Effector memory CD4-positive, alpha-beta T cell (primary cell): Measurements from ENCODE around the gene ENAH.
"Not testable (repeated sequence)": the region's sequence is repeated elsewhere in the genome, so short reads cannot be mapped to it uniquely, and the experiment has no call there.

Source experiments
- DNase-seq, 3 donors: peaks; one replicate each; pipeline ENCODE4 v3.0.0-alpha.2; 2020
- H3K27ac ChIP-seq: 2 replicates; pipeline ENCODE4 v1.7.0; 2013; ENCODE audit warnings: mild to moderate bottlenecking, low read length, moderate library complexity; ENCODE audit not compliant: insufficient read depth, poor library complexity, severe bottlenecking
- H3K27me3 ChIP-seq: replicated peaks from 2 replicates; pipeline ENCODE4 v1.7.0; 2013; ENCODE audit warnings: mild to moderate bottlenecking, low read length; ENCODE audit not compliant: insufficient read depth, control insufficient read depth, poor library complexity, severe bottlenecking
- H3K36me3 ChIP-seq: 2 replicates; pipeline ENCODE4 v1.7.0; 2013; ENCODE audit warnings: mild to moderate bottlenecking, low read length, moderate library complexity; ENCODE audit not compliant: control insufficient read depth, insufficient read depth
- H3K4me1 ChIP-seq: 2 replicates; pipeline ENCODE4 v1.7.0; 2013; ENCODE audit warnings: low read length, mild to moderate bottlenecking; ENCODE audit not compliant: control insufficient read depth, insufficient read depth, poor library complexity, severe bottlenecking
- H3K4me3 ChIP-seq: 2 replicates; pipeline ENCODE4 v1.7.0; 2013; ENCODE audit warnings: low read length, low read depth, mild to moderate bottlenecking; ENCODE audit not compliant: insufficient read depth, poor library complexity, severe bottlenecking
- H3K9me3 ChIP-seq: 2 replicates; pipeline ENCODE4 v1.7.0; 2013; ENCODE audit warnings: mild to moderate bottlenecking, low read length, moderate library complexity; ENCODE audit not compliant: control insufficient read depth
- total RNA-seq, 3 donors: gene quantifications; one replicate each; lab custom pipeline; 2026; lab: John Stamatoyannopoulos, UW

The ENAH gene
- 0 to 0.58 (median 0) reads per million in 3 donors for total RNA-seq

DNA sequence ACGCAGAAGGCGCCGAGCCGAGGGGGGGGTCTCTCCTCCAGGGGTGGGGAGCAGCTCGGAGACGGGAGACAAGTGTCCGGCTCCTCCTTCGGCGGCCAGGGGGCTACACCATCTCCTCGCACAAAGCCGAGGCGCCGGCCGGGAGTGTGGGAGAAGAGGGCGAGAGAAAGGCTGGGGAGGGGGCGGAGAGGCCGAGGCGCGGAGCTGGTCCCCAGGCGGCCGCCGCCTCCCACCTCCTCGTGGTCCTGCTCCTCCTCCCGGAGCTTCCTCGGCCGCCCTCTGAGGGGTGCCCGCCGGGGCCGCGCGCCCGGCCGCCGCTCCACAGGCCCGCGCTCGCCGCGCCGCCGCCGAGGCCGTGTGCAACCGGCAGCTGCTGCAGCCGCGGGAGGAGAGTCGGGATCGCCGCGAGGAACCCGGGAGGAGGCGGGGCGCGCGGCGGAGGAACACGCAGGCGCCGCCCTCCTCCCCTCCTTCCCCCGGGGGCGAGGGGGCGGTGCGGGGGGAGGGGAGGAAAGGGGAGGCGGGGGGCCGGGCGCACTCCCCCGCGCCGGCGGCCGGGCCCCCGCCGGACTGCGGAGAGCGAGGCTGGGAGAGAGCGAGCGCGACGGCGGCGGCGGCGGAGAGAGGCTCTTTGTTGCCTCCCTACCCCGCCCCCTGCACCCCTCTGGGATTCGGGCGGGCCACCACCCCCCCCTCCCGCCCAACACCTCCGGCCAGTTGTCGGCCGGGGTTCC, at the start of gene ENAH:
Gene ENAH (minus strand): TSS at position 395 of the 734 bp plus-strand sequence. CDS start 433 bp downstream, outside the sequence.
- Histone ChIP-seq H3K4me3 (peak within 1 kb of the TSS; percentile 75), H3K27ac (no peak within 1 kb of the TSS), H3K9me3 (no peaks in the 10 kb centered on the region), H3K4me1 (peaks cover 17% of the 10 kb centered on the region), H3K27me3 (peaks cover under 1% of the 10 kb centered on the region), H3K36me3 (no peaks in the 10 kb centered on the region)
- no peak for DNase-seq

DNA sequence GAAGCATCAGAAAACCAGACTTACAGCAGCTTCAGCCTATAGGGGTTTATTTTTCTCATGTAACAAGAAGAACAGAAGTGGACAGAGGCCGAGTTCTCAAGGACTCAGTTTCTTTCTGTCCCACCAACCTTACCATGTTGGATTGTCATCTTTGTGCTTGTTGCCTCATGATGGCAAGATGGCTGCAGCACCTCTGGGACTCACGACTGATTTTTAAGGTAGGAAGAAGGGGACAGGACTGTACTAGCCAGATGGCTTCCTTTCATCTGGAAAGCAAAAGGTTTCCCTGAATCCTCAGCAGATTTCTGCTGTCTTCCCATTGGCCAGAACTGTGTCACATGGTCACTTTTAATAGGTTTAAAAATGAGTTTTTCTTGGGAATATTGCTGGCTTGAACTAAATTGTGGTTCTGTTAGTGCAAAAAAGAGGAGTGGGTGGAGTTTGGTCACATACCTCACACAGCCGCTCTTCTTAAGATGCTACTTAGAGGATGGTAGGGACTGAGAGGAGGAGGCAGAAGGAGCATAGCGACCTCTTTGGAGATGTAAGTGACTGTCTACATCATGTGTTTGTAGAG, 48.1 kb upstream of the ENAH start:
- Histone ChIP-seq H3K36me3 (no peaks in the 10 kb centered on the region), H3K4me1 (no peaks in the 10 kb centered on the region), H3K27me3 (no peaks in the 10 kb centered on the region), H3K4me3 (no peak overlapping the region), H3K9me3 (no peaks in the 10 kb centered on the region), H3K27ac (no peak overlapping the region)
- no peak for DNase-seq

- H3K4me1 ChIP-seq = no peaks in the 10 kb centered on the region
- DNase-seq = no peak
Observed at GRCh38 chr1:225700164-225700821, 47.4 kb upstream of the ENAH start.

GRCh38 chr1:225699336-225699735, 46.4 kb upstream of the ENAH start:
- Histone ChIP-seq H3K4me1 (no peaks in the 10 kb centered on the region), H3K36me3 (no peaks in the 10 kb centered on the region), H3K9me3 (no peaks in the 10 kb centered on the region), H3K27me3 (no peaks in the 10 kb centered on the region), H3K4me3 (no peak overlapping the region), H3K27ac (no peak overlapping the region)
- no peak for DNase-seq

More at GRCh38 chr1:225700164-225700821, 47.4 kb upstream of the ENAH start:
- Histone ChIP-seq H3K4me3 (no peak overlapping the region), H3K36me3 (no peaks in the 10 kb centered on the region), H3K27me3 (no peaks in the 10 kb centered on the region), H3K9me3 (no peaks in the 10 kb centered on the region), H3K27ac (no peak overlapping the region)

- not testable (repeated sequence) for H3K4me1 ChIP-seq, H3K36me3 ChIP-seq, H3K27ac ChIP-seq, DNase-seq, H3K4me3 ChIP-seq, H3K27me3 ChIP-seq, H3K9me3 ChIP-seq
Observed at GRCh38 chr1:225698194-225698593, 45.3 kb upstream of the ENAH start.

- Histone ChIP-seq H3K4me3 (no peak overlapping the region), H3K27me3 (no peaks in the 10 kb centered on the region), H3K9me3 (no peaks in the 10 kb centered on the region), H3K27ac (no peak overlapping the region), H3K36me3 (no peaks in the 10 kb centered on the region), H3K4me1 (no peaks in the 10 kb centered on the region)
- DNase-seq = no peak
Observed at GRCh38 chr1:225697428-225697827, 44.5 kb upstream of the ENAH start.

- H3K4me1 ChIP-seq = no peaks in the 10 kb centered on the region
- H3K27me3 ChIP-seq = no peaks in the 10 kb centered on the region
- H3K4me3 ChIP-seq = no peak overlapping the region
- H3K36me3 ChIP-seq = no peaks in the 10 kb centered on the region
- DNase-seq = no peak
- H3K9me3 ChIP-seq = no peaks in the 10 kb centered on the region
- no peak overlapping the region for H3K27ac ChIP-seq
Observed at GRCh38 chr1:225695578-225696337, 42.8 kb upstream of the ENAH start.

- Histone ChIP-seq H3K36me3 (no peaks in the 10 kb centered on the region), H3K4me1 (no peaks in the 10 kb centered on the region), H3K27ac (no peak overlapping the region), H3K9me3 (no peaks in the 10 kb centered on the region), H3K27me3 (no peaks in the 10 kb centered on the region), H3K4me3 (no peak overlapping the region)
- no peak for DNase-seq
Observed at GRCh38 chr1:225694151-225694603, 41.3 kb upstream of the ENAH start.

DNA sequence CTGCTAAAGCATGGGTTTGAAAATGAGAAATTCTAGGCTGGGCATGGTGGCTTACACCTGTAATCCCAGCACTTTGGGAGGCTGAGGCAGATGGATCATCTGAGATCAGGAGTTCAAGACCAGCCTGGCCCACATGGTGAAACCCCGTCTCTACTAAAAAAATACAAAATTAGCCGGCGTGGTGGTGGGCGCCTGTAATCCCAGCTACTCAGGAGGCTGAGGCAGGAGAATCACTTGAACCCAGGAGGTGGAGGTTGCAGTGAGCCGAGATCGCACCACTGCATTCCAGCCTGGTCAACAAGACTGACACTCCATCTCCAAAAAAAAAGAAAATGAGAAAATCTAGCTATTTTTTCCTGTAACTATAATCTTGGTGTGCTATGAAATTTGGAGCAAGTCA, 40.8 kb upstream of the ENAH start:
- not testable (repeated sequence) for H3K4me3 ChIP-seq, H3K9me3 ChIP-seq, H3K4me1 ChIP-seq, H3K36me3 ChIP-seq, H3K27ac ChIP-seq, H3K27me3 ChIP-seq, DNase-seq
